HFFc6 (cell line): ENCODE measurements around the gene IRF9. TPM values are rescaled to one million over a fixed set of nuclear protein-coding genes. Genes with fewer than 3 reads are reported as not detected.

Experiments used
- DNase-seq: peaks from one replicate; pipeline ENCODE4 v3.0.0-alpha.2; 2018
- H3K27ac Mint-ChIP-seq: 2 replicates; pipeline ENCODE4 v1.8.0; 2020; ENCODE audit warnings: mild to moderate bottlenecking, mixed read lengths
- H3K27me3 Mint-ChIP-seq: 2 replicates; pipeline ENCODE4 v1.8.0; 2021; ENCODE audit warnings: mild to moderate bottlenecking, moderate library complexity, mixed read lengths; ENCODE audit not compliant: insufficient read depth
- H3K36me3 Mint-ChIP-seq: 2 replicates; pipeline ENCODE4 v1.8.0; 2021; ENCODE audit warnings: low read depth, mixed read lengths
- H3K4me1 Mint-ChIP-seq: 2 replicates; pipeline ENCODE4 v1.8.0; 2020; ENCODE audit warnings: low read depth, mixed read lengths
- H3K4me3 Mint-ChIP-seq: 2 replicates; pipeline ENCODE4 v1.8.0; 2020; ENCODE audit warnings: mild to moderate bottlenecking, moderate library complexity, mixed read lengths
- H3K9me3 Mint-ChIP-seq: 2 replicates; pipeline ENCODE4 v1.8.0; 2020; ENCODE audit warnings: mild to moderate bottlenecking, mixed read lengths
- CTCF ChIP-seq: fragments of 200-600 bp; sonication (generic); IDR thresholded peaks from 2 replicates; pipeline ENCODE4 v1.5.0; 2021; ENCODE audit warnings: antibody characterized with exemption, mild to moderate bottlenecking
- total RNA-seq, 6 experiments: library from RNA; stranded (reverse); fragmentation: NEBNext Ultra II Directional; extraction: Animal tissue kit (Norgen Biotek cat#: 25700); gene quantifications; 2 replicates in 1 of 6; 3 replicates in 5 of 6; pipeline ENCODE4 v1.2.3, GENCODE V29; 2021

The IRF9 gene
- total RNA-seq, 6 experiments from 2014 or later, result 23.6 to 38.8 (median 32.3) TPM

GRCh38 chr14:24115422-24116127 lies 45.5 kb upstream of the IRF9 start:
- Mint-ChIP-seq H3K27ac (peak overlapping the region; percentile 99), H3K9me3 (no peaks in the 10 kb centered on the region), H3K36me3 (0 out of 2 replicates have a peak, but pooled peaks cover 6% of the 10 kb centered on the region), H3K27me3 (no peaks in the 10 kb centered on the region; the same call in 1 of the 2 replicates), H3K4me3 (peak overlapping the region; percentile 97), H3K4me1 (peaks cover 17% of the 10 kb centered on the region)
- TF ChIP-seq CTCF, result no peak
- DNase-seq, result no peak

GRCh38 chr14:24116128-24116814 lies 44.8 kb upstream of the IRF9 start:
- peaks cover 17% of the 10 kb centered on the region for H3K4me1 Mint-ChIP-seq
- H3K36me3 Mint-ChIP-seq, result 0 out of 2 replicates have a peak, but pooled peaks cover 6% of the 10 kb centered on the region
- H3K4me3 Mint-ChIP-seq, result peak overlapping the region; percentile 97
- no peak for DNase-seq
- TF ChIP-seq CTCF, result no peak
- no peaks in the 10 kb centered on the region for H3K9me3 Mint-ChIP-seq
- no peaks in the 10 kb centered on the region; the same call in 1 of the 2 replicates for H3K27me3 Mint-ChIP-seq
- H3K27ac Mint-ChIP-seq, result no peak overlapping the region; the same call in 1 of the 2 replicates

GRCh38 chr14:24117179-24117578 lies 43.9 kb upstream of the IRF9 start:
- no peaks in the 10 kb centered on the region for H3K9me3 Mint-ChIP-seq
- no peak overlapping the region for H3K4me3 Mint-ChIP-seq

GRCh38 chr14:24119691-24120090 lies 41.4 kb upstream of the IRF9 start:
- Mint-ChIP-seq H3K4me3 (no peak overlapping the region), H3K9me3 (no peaks in the 10 kb centered on the region), H3K27me3 (no peaks in the 10 kb centered on the region; the same call in 1 of the 2 replicates), H3K36me3 (0 out of 2 replicates have a peak, but pooled peaks cover 6% of the 10 kb centered on the region), H3K4me1 (peaks cover 17% of the 10 kb centered on the region), H3K27ac (no peak overlapping the region)
- no peak for DNase-seq
- TF ChIP-seq CTCF, result no peak

More at GRCh38 chr14:24117179-24117578, 43.9 kb upstream of the IRF9 start:
- peaks cover 17% of the 10 kb centered on the region for H3K4me1 Mint-ChIP-seq
- H3K27me3 Mint-ChIP-seq, result no peaks in the 10 kb centered on the region; the same call in 1 of the 2 replicates
- no peak for DNase-seq
- 0 out of 2 replicates have a peak, but pooled peaks cover 6% of the 10 kb centered on the region for H3K36me3 Mint-ChIP-seq
- no peak overlapping the region for H3K27ac Mint-ChIP-seq
- no peak for TF ChIP-seq CTCF

- Mint-ChIP-seq H3K9me3 (no peaks in the 10 kb centered on the region), H3K4me3 (no peak overlapping the region), H3K4me1 (peaks cover 5% of the 10 kb centered on the region), H3K36me3 (0 out of 2 replicates have a peak, but pooled peaks cover 6% of the 10 kb centered on the region), H3K27me3 (no peaks in the 10 kb centered on the region; the same call in 1 of the 2 replicates), H3K27ac (no peak overlapping the region)
- DNase-seq, result no peak
- TF ChIP-seq CTCF, result no peak
Measured at GRCh38 chr14:24121210-24121609, 39.9 kb upstream of the IRF9 start.
